HL-60 (cell line): Measurements from ENCODE around the gene CNTN3.

Source experiments
- DNase-seq, 2 experiments: peaks; one replicate each; pipeline ENCODE4 v3.0.0-alpha.2; 2010 to 2020; ENCODE audit warnings: low read depth in 1 of 2, low spot score in 1 of 2
- H3K27ac ChIP-seq: fragments of 250-450 bp; sonication (Bioruptor Pico); replicated peaks from 2 replicates; pipeline ENCODE4 v1.5.1; 2020; ENCODE audit warnings: mild to moderate bottlenecking, moderate library complexity
- H3K27me3 ChIP-seq: fragments of 250-450 bp; sonication (Bioruptor Pico); 2 replicates; pipeline ENCODE4 v1.5.1; 2021; ENCODE audit warnings: mild to moderate bottlenecking, moderate library complexity; ENCODE audit not compliant: insufficient read depth, poor library complexity, severe bottlenecking
- H3K4me3 ChIP-seq: replicated peaks from 2 replicates; pipeline ENCODE4 v1.5.1; 2011; ENCODE audit warnings: mild to moderate bottlenecking, control low read depth, low read length; ENCODE audit not compliant: insufficient read depth
- CTCF ChIP-seq: IDR thresholded peaks from one replicate; pipeline ENCODE4 v1.5.1; 2011; ENCODE audit warnings: low read length, control low read depth, inconsistent platforms; ENCODE audit not compliant: insufficient read depth
- GABPA ChIP-seq: IDR thresholded peaks from 2 replicates; pipeline ENCODE4 v1.6.1; 2012; ENCODE audit warnings: low read depth
- POLR2AphosphoS5 ChIP-seq: IDR thresholded peaks from 2 replicates; pipeline ENCODE4 v1.6.1; 2012; ENCODE audit warnings: low read depth
- REST ChIP-seq: IDR thresholded peaks from 2 replicates; pipeline ENCODE4 v1.6.1; 2012; ENCODE audit warnings: low read depth; ENCODE audit not compliant: insufficient replicate concordance
- SPI1 ChIP-seq: IDR thresholded peaks from 2 replicates; pipeline ENCODE4 v1.6.1; 2012; ENCODE audit warnings: low read depth, mild to moderate bottlenecking, borderline replicate concordance
- long read RNA-seq: library from polyadenylated mRNA; unstranded; transcript quantifications from one replicate; pipeline ENCODE4 v2.0.0, GENCODE V29; 2020

The CNTN3 gene
- long read RNA-seq, partial matches to known transcripts: 0 of 1 reads
- long read RNA-seq, other reads (novel, unspliced or antisense): 1 of 1 reads

DNA sequence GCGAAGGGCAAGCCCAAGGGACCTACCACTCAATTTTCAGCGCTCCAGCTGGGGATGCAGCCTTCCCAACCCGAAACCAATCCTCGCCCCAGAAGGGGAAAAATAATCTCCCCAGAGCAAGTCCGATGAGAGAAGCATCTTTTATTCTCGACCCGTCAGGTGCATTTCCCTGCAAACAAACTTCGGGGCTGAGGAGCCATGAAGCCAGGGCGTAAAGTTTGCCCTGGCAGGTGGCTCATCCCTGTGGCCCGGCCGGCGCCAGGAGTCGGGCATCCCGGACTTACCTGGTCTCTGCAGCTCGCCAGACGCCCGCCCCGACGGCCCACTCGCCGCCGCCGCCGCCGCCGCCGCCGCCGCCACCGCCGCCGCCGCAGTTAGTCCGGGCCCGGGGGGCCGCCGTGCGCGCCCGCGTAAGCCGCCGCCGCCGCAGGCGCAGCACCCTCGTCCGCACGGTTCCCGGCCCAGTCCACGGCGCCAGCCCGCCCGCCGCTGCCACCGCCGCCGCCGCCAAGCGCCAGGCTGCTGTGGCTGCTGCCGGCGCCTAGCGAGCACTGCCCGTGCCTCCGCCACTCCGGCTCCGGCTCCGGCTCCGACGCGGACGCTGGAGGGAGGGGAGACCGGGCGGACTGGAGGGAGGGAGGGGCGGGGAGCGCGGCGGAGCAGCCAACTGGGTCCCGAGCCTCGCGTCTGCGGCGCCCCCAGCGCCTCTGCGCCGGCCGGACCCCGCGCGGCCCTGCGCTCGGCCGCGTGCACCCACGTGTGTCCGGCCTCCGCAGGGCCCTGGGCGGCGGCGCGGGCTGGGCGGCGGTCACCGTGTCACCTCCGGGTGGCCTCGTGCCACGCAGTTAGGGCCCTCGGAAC is at the start of gene CNTN3:
Gene CNTN3, minus strand, starts transcription at position 553 of the 861 bp plus-strand sequence. CDS start 93,547 bp downstream, outside the sequence.
- TF ChIP-seq CTCF (no peak), SPI1 (no peak), POLR2AphosphoS5 (no peak), GABPA (no peak), REST (no peak)
- H3K27me3 ChIP-seq: peaks cover 21% of the 10 kb centered on the region

GRCh38 chr3:74663178-74663577 is 48.7 kb upstream of the CNTN3 start:
- TF ChIP-seq REST: no peak
- no peak for TF ChIP-seq GABPA
- no peak for TF ChIP-seq SPI1
- no peak for TF ChIP-seq POLR2AphosphoS5
- Histone ChIP-seq H3K27ac (no peak overlapping the region), H3K4me3 (no peak overlapping the region), H3K27me3 (no peaks in the 10 kb centered on the region)
- no peak for DNase-seq

More for the DNA sequence above, at the start of gene CNTN3:
- Histone ChIP-seq H3K4me3 (no peak within 1 kb of the TSS), H3K27ac (no peak within 1 kb of the TSS)
- DNase-seq: no peak

DNA sequence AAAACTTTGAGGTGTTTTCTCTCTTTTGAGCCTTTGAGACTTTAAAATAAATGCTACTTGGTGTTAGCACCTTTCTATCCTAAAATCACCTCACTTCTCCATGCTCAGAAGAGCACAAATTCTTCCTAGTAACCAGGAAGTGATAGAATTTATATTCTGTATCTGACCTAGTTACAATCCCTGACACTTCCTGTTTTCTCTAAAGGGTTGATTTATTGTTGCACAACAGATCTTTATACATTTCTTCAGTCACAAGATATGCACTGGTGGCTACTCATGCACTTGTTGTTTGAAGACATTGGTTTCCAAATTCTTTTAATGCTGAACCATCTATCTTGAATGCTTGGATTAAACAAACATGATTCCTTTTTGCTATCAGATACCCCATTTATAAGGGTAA is 47.2 kb upstream of the CNTN3 start:
- no peaks in the 10 kb centered on the region for H3K27me3 ChIP-seq
- DNase-seq: no peak
- no peak for TF ChIP-seq REST
- TF ChIP-seq SPI1: peak; percentile 62
- no peak for TF ChIP-seq CTCF
- TF ChIP-seq POLR2AphosphoS5: no peak
- TF ChIP-seq GABPA: no peak

More for the DNA sequence above, 47.2 kb upstream of the CNTN3 start:
- Histone ChIP-seq H3K27ac (no peak overlapping the region), H3K4me3 (no peak overlapping the region)
